GM12891 (cell line): ENCODE results near the gene MAN2A2.

Experiments
- PAX5 ChIP-seq: IDR thresholded peaks from 2 replicates; pipeline ENCODE4 v1.6.1; 2011; ENCODE audit warnings: low read length, moderate library complexity, mild to moderate bottlenecking; ENCODE audit not compliant: insufficient read depth, severe bottlenecking
- POLR2A ChIP-seq: IDR thresholded peaks from 2 replicates; pipeline ENCODE4 v1.6.1; 2011; ENCODE audit warnings: low read depth, low read length, control low read depth
- POLR2AphosphoS5 ChIP-seq: IDR thresholded peaks from 2 replicates; pipeline ENCODE4 v1.6.1; 2011; ENCODE audit warnings: low read depth, low read length, control low read depth
- SPI1 ChIP-seq: IDR thresholded peaks from 2 replicates; pipeline ENCODE4 v1.6.1; 2011; ENCODE audit warnings: low read depth, low read length, control low read depth
- TAF1 ChIP-seq: IDR thresholded peaks from 2 replicates; pipeline ENCODE4 v1.6.1; 2011; ENCODE audit warnings: low read depth, low read length, control low read depth

DNA sequence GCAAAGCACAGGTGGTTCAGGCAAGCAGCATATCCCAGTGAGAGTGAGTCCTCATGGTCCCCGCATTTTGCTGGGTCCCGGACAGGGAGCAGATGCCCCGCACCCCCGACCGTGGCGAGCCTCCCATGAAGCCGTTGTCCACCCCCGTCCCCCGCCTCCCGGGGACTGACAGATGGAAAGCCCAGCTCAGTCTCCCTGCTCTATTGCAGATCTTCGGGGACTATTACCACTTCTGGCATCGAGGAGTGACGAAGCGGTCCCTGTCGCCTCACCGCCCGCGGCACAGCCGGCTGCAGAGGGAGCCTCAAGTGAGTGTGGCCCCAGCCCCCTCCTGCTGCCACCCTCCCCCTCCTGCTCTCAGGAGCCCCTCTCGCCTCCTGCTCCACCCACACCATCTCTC is 27.1 kb upstream of the MAN2A2 start:
- no peak for TF ChIP-seq POLR2A
- TF ChIP-seq POLR2AphosphoS5, result no peak
- TF ChIP-seq TAF1, result no peak
- no peak for TF ChIP-seq PAX5
- TF ChIP-seq SPI1, result no peak
